Parathyroid adenoma (tissue), 2 donors: Measurements from ENCODE around the gene ICAM4.

Source experiments
- H2AFZ ChIP-seq: fragments of 300-600 bp; sonication (generic); one replicate; pipeline ENCODE4 v1.7.0; 2017; ENCODE audit warnings: antibody characterized with exemption, mild to moderate bottlenecking
- H3K27ac ChIP-seq: fragments of 300-600 bp; sonication (generic); one replicate; pipeline ENCODE4 v1.7.0; 2017
- H3K27me3 ChIP-seq: fragments of 300-600 bp; sonication (generic); one replicate; pipeline ENCODE4 v1.7.0; 2017; ENCODE audit warnings: low read length; ENCODE audit not compliant: control insufficient read depth, insufficient read depth
- H3K36me3 ChIP-seq: fragments of 300-600 bp; sonication (generic); one replicate; pipeline ENCODE4 v1.7.0; 2017; ENCODE audit warnings: low read length; ENCODE audit not compliant: control insufficient read depth, insufficient read depth
- H3K4me1 ChIP-seq: fragments of 300-600 bp; sonication (generic); one replicate; pipeline ENCODE4 v1.7.0; 2017; ENCODE audit warnings: control low read depth
- H3K4me2 ChIP-seq: fragments of 300-600 bp; sonication (generic); one replicate; pipeline ENCODE4 v1.7.0; 2017; ENCODE audit warnings: low read length
- H3K4me3 ChIP-seq: fragments of 300-600 bp; sonication (generic); one replicate; pipeline ENCODE4 v1.7.0; 2017; ENCODE audit warnings: low read depth, low read length
- H3K79me2 ChIP-seq: fragments of 300-600 bp; sonication (generic); one replicate; pipeline ENCODE4 v1.7.0; 2017; ENCODE audit warnings: control low read depth
- H3K9ac ChIP-seq: fragments of 300-600 bp; sonication (generic); one replicate; pipeline ENCODE4 v1.7.0; 2017; ENCODE audit warnings: mild to moderate bottlenecking
- H3K9me3 ChIP-seq: fragments of 300-600 bp; sonication (generic); one replicate; pipeline ENCODE4 v1.7.0; 2017; ENCODE audit warnings: low read length; ENCODE audit not compliant: control insufficient read depth
- CTCF ChIP-seq: fragments of 300-600 bp; sonication (generic); IDR thresholded peaks from one replicate; pipeline ENCODE4 v1.7.0; 2017; ENCODE audit warnings: antibody characterized with exemption, mild to moderate bottlenecking
- donor health status: primary hyperparathyroidism.

The ICAM4 gene

GRCh38 chr19:10293637-10294367 is 7.0 kb downstream of the ICAM4 start:
- Histone ChIP-seq H3K79me2 (no peaks in the 10 kb centered on the region), H3K4me1 (peaks cover 12% of the 10 kb centered on the region), H3K9ac (no peak overlapping the region), H2AFZ (no peak overlapping the region), H3K4me2 (no peak overlapping the region), H3K9me3 (no peaks in the 10 kb centered on the region), H3K27me3 (peaks cover 11% of the 10 kb centered on the region), H3K36me3 (no peaks in the 10 kb centered on the region), H3K4me3 (peak overlapping the region; percentile 34), H3K27ac (no peak overlapping the region)
- TF ChIP-seq CTCF = no peak

- H3K4me1 ChIP-seq = peaks cover 11% of the 10 kb centered on the region
Observed at GRCh38 chr19:10294368-10294697, 7.6 kb downstream of the ICAM4 start.

GRCh38 chr19:10295305-10295846 is 8.6 kb downstream of the ICAM4 start:
- Histone ChIP-seq H3K4me2 (peak overlapping the region; percentile 33), H3K4me3 (peak overlapping the region; percentile 51), H3K27me3 (peaks cover 11% of the 10 kb centered on the region)

More at GRCh38 chr19:10294368-10294697, 7.6 kb downstream of the ICAM4 start:
- H3K4me2 ChIP-seq = peak overlapping the region; percentile 33
- no peaks in the 10 kb centered on the region for H3K9me3 ChIP-seq
- no peaks in the 10 kb centered on the region for H3K36me3 ChIP-seq
- no peak for TF ChIP-seq CTCF
- no peak overlapping the region for H3K27ac ChIP-seq
- no peak overlapping the region for H3K9ac ChIP-seq
- peak overlapping the region; percentile 51 for H3K4me3 ChIP-seq
- peaks cover 11% of the 10 kb centered on the region for H3K27me3 ChIP-seq
- no peaks in the 10 kb centered on the region for H3K79me2 ChIP-seq
- no peak overlapping the region for H2AFZ ChIP-seq

GRCh38 chr19:10295847-10296591 is 9.3 kb downstream of the ICAM4 start:
- Histone ChIP-seq H3K27me3 (peaks cover 11% of the 10 kb centered on the region), H3K4me3 (peak overlapping the region; percentile 51)

More at GRCh38 chr19:10295305-10295846, 8.6 kb downstream of the ICAM4 start:
- no peak overlapping the region for H3K27ac ChIP-seq
- H3K79me2 ChIP-seq = no peaks in the 10 kb centered on the region
- H3K9ac ChIP-seq = no peak overlapping the region
- H3K36me3 ChIP-seq = no peaks in the 10 kb centered on the region
- H2AFZ ChIP-seq = peak overlapping the region; percentile 58
- no peaks in the 10 kb centered on the region for H3K9me3 ChIP-seq
- TF ChIP-seq CTCF = peak; percentile 5
- peaks cover 8% of the 10 kb centered on the region for H3K4me1 ChIP-seq

More at GRCh38 chr19:10295847-10296591, 9.3 kb downstream of the ICAM4 start:
- no peak for TF ChIP-seq CTCF
- no peaks in the 10 kb centered on the region for H3K36me3 ChIP-seq
- peak overlapping the region; percentile 33 for H3K4me2 ChIP-seq
- H3K27ac ChIP-seq = no peak overlapping the region
- no peaks in the 10 kb centered on the region for H3K79me2 ChIP-seq
- H3K9me3 ChIP-seq = no peaks in the 10 kb centered on the region
- H3K9ac ChIP-seq = no peak overlapping the region
- H3K4me1 ChIP-seq = peaks cover 8% of the 10 kb centered on the region
- peak overlapping the region; percentile 58 for H2AFZ ChIP-seq
